ENCODE data around the gene CHN2.

- TF ChIP-seq CTCF (IDR thresholded peaks at IDR 0.05) (no peak), EP300 (IDR thresholded peaks at IDR 0.05) (no peak), POLR2A (IDR thresholded peaks at IDR 0.05) (no peak)
Measured at GRCh38 chr7:29488977-29489376, 294.4 kb downstream of the CHN2 start.

Data from upper lobe of left lung (tissue), 4 donors.